ENCODE results near the gene KLHDC2.
"Not testable (repeated sequence)": the region's sequence is repeated elsewhere in the genome, so short reads cannot be mapped to it uniquely, and the experiment has no call there.

The KLHDC2 gene

DNA sequence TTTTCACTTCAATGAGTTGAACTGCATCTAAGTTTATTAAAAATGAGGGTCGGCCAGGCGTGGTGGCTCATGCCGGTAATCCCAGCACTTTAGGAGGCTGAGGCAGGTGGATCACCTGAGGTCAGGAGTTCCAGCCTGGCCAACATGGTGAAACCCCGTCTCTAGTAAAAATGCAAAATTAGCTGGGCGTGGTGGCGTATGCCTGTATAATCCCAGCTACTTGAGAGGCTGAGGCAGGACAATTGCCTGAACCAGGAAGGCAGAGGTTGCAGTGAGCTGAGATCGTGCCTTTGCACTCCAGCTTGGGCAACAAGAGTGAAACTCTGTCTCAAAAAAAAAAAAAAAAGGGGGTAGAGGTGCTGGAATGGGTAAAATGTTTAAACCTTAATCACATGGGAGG lies 13.1 kb downstream of the KLHDC2 start:
- DNase-seq, result not testable (repeated sequence)

DNA sequence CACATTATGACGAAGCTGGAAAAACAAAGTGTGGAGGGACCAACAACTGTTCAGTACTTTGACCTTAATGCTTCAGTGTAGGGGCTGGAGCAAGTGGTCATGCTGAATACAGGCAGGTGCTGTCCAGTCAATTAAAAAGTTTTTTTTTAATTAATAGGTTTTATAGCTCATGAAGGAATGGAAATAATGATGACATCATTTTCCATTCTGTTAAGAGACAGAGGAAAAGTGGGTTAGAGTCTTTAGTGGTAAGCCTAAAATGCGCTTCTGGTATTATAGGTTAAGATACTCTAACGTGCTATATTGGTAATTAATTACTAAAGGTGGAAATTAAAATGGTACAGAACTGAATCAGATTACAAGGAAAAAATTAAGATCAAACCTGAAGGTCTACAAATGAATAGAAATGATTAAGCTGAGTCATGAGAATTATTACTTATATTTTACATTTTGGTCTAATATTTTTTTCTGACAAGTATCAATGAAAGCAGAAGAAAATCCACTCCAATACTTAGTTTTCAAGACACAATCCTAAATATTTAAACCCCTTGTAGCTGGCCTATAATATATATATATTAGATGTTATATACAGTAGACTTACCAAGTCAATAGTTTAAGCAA lies 15.6 kb downstream of the KLHDC2 start:
- DNase-seq, result no peak

DNA sequence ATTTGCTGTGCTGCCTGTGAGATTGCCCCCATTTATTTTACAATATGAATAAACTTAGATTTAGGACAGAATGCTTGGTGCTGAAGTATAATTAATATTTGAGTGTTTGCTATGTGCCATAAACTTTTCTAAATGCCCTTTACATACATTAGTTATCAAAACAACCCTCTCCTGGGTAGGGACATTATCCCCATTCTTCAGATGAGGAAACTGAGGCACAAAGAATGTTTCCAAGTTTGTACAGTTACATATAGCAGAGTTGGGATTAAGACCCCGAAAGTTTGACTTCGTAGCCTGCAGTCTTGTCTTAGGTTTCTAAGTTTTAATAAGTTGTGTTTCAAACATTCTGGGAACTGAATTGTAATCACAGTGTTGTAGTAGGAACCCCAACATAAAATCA lies 18.4 kb downstream of the KLHDC2 start:
- no peak for DNase-seq

DNA sequence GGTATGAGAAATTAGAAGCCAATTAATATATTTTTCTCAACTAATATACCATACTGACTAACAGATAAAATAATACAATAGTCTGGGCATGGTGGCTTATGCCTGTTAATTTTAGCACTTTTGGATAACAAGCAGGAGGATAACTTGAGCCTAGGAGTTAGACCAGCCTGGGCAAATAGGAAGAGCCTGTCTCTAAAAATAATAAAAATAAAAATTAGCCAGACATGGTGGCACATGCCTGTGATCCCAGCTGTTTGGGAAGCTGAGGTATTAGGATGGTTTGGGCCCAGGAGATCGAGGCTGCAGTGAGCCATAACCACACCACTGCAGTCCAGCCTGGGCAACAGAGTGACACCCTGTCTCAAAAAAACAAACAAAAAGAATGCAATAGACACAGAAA lies 24.7 kb downstream of the KLHDC2 start:
- DNase-seq, result no peak

DNA sequence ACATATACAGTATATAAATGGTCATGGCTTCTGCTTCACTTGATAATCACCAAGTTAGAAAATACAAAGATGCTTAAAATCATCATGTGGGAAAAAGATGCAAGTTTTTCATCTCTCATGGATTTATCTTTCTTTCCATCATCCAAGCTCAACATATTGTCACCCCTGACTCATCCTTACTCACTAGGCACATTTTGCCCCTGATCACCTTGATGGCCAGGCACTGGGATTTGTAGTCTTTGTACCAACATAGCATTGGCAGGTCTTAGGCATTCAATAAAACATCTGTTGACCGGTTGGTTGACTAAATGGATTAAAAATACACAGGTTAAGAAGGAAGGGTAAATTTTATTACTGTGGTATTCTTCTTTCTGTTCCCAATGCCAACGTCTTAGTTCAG lies 28.1 kb downstream of the KLHDC2 start:
- no peak for DNase-seq

DNA sequence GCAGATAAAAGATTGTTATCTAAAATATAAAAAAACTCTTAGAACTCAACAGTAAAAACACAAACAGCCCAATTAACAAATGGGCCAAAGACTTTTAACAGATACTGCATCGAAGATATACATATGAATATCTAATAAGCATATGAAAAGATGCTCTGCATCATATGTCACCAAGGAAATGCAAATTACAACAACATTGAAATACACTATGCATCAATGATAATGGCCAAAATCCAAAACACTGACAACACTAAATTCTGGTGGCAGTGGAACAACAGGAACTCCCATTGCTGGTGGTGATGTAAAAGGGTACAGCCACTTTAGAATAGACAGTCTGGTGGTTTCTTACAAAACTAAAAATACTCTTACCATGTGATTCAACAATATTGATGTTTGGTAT lies 40.8 kb downstream of the KLHDC2 start:
- no peak for DNase-seq

DNA sequence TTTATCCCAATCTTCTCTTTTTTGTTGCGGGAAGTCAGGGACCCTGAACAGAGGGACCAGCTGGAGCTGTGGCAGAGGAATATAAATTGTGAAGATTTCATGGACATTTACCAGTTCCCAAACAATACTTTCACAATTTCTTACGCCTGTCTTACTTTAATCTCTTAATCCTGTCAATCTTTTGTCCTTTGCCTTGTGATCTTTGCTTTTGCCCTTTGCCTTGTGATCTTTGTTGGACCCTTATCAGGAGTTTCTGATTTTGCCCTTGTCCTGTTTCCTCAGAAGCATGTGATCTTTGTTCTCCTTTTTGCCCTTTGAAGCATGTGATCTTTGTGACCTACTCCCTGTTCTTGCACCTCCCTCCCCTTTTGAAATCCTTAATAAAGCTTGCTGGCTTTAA lies 48.2 kb downstream of the KLHDC2 start:
- not testable (repeated sequence) for DNase-seq

DNA sequence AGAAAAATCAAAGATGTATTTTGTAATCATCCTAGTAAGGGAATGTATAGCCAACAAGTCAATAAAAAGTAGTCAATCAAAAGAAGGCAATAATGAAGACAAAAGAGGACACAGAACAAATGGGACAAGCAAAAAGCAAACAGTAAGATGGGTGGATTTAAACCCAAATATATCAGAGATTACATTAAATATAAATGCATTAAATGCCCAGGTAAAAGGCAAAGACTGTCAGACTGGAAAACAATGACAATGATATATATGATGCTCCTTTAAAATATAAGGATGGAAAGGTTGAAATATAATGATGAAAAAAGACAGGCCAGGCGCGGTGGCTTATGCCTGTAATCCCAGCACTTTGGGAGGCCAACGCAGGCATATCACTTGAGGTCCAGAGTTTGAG lies 48.9 kb downstream of the KLHDC2 start:
- no peak for DNase-seq

DNA sequence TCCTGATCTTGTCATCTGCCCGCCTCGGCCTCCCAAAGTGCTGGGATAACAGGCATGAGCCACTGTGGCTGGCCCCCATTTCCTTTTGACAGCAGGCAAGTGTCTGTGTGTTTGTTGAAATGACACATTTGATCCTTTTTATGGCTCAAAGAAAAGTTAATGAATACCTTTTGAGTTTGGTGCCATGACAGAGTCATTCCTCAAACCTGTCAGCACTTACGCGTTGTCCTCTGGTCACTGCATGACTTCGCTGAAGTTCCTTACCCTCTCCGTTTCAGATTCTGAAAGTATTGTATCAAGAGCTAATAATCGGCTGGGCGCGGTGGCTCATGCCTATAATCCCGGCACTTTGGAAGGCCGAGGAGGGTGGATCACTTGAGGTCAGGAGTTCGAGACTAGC lies 52.2 kb downstream of the KLHDC2 start:
- DNase-seq, result no peak

DNA sequence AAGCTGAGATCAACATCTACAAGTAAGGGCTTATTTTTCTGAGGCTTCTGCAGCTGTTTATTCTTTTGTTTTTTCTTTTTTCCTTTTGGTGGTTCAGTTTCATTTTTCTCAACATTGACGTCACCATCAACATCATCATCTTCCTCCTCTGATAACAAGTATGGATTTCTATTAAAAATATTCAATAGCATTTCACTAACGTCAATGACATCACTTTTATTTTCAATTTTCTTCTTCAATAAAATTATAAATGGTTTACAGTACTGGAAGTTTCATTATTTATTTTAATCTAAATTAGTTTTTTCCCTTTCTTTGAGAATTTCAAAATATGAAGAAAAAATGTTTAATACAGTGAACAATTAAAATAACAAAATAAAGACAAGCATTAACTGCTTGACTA lies 60.7 kb downstream of the KLHDC2 start:
- no peak for DNase-seq
